ENCODE data around the gene ZBTB16. TPM values are rescaled to one million over a fixed set of nuclear protein-coding genes. Genes with fewer than 3 reads are reported as not detected.

ZBTB16 gene
- total and polyA plus RNA-seq, 2 of the 13 experiments (the other 11 are each of a cell fraction or from before 2014, with no cell fraction given), result not detected

- in situ Hi-C loops (cut with HindIII; ENCODE audit: extremely low pct_ligation_motif_present, low pct_unique_long_range_greater_than_20kb), result no loop called here
- no TSS peak for BruUV-seq (replicated peaks)
- Histone ChIP-seq H2AFZ (ENCODE audit: low read length) (no peak overlapping the region), H3K36me3 (replicated peaks in 1 of 2; ENCODE audit: control insufficient read depth in 1 of 2, insufficient read depth in 2 of 2, low read length in 2 of 2) (no peaks in the 10 kb centered on the region), H3K4me1 (ENCODE audit: insufficient read depth, low read length) (peaks cover 32% of the 10 kb centered on the region), H4K20me1 (ENCODE audit: insufficient read depth, low read length) (no peaks in the 10 kb centered on the region), H3K79me2 (ENCODE audit: insufficient read depth, low read length) (no peaks in the 10 kb centered on the region), H3K9ac (ENCODE audit: insufficient read depth, low read depth, low read length) (no peak overlapping the region), H3K9me3 (ENCODE audit: low read length) (no peaks in the 10 kb centered on the region), H3K4me3 (replicated peaks in 1 of 3; ENCODE audit: insufficient read depth in 1 of 3, low read depth in 2 of 3, low read length in 3 of 3) (no peak overlapping the region), H3K27me3 (ENCODE audit: control insufficient read depth in 1 of 2, insufficient read depth in 2 of 2, low read length in 2 of 2) (peaks cover 0 to 2% of the 10 kb centered on the region in 2 experiments; a peak in 1 of 5 replicates), H3K27ac (ENCODE audit: extremely low read length, insufficient read depth, low read length) (no peak overlapping the region), H3K4me2 (ENCODE audit: low read depth, low read length) (no peak overlapping the region)
- POLR2A ChIA-PET, result no interaction called here
- CTCF ChIA-PET (ENCODE audit: low intra/inter-chr PET ratio, low total read pairs), result no interaction called here
- FAIRE-seq (no peak), DNase-seq (ENCODE audit: low spot score) (no peak), ATAC-seq (no peak)
- WGBS (ENCODE audit: low lambda C conversion rate), result 61% methylated on average over 4 of the region's 5 CpGs
- TF ChIP-seq ZNF567 (CRISPR knock-in tag; IDR thresholded peaks at IDR 0.05; ENCODE audit: borderline replicate concordance) (no peak), ZNF549 (CRISPR knock-in tag; IDR thresholded peaks at IDR 0.05) (no peak), ZNF251 (CRISPR knock-in tag; IDR thresholded peaks at IDR 0.05) (no peak), ZFYVE20 (CRISPR knock-in tag; IDR thresholded peaks at IDR 0.05; ENCODE audit: borderline replicate concordance, low read depth) (no peak), ZNF589 (CRISPR knock-in tag; conservative IDR thresholded peaks at IDR 0.05) (no peak), FOXO1 (CRISPR knock-in tag; IDR thresholded peaks at IDR 0.05) (no peak), ZNF883 (CRISPR knock-in tag; IDR thresholded peaks at IDR 0.05; ENCODE audit: not compliant biosample characterization) (no peak)
- intact Hi-C loops (cut with micrococcal nuclease; ENCODE audit: unreplicated experiment), result no loop called here
Measured at GRCh38 chr11:114099392-114100178, 40.1 kb downstream of the ZBTB16 start.

Data from HepG2 (cell line).